ENCODE measurements around the gene ATRNL1.

- TF ChIP-seq POLR2A (IDR thresholded peaks at IDR 0.05) (no peak), CTCF (IDR thresholded peaks at IDR 0.05) (no peak), POLR2AphosphoS5 (IDR thresholded peaks at IDR 0.05) (no peak)
Observed at GRCh38 chr10:115977855-115978254, 884.7 kb downstream of the ATRNL1 start.
